Subcutaneous adipose tissue (tissue), 4 donors: Measurements from ENCODE around the gene GHRH. TPM values are rescaled to one million over a fixed set of nuclear protein-coding genes. Genes with fewer than 3 reads are reported as not detected.

Experiments
- total RNA-seq, 4 donors: library from RNA; depleted of rRNA; stranded (reverse); fragments of >200 nt; gene quantifications; one replicate each; pipeline ENCODE4 v1.1.0, GENCODE V29; 2016
- TF ChIP-seq, protein P1 (sequence below): fragments of 450-650 bp; IDR thresholded peaks from one replicate; pipeline ENCODE4 v1.5.1; 2016; ENCODE audit warnings: low read depth, mild to moderate bottlenecking, control low read depth, antibody characterized with exemption, moderate library complexity

The GHRH gene
- total RNA-seq, 4 donors from 2014 or later = not detected

DNA sequence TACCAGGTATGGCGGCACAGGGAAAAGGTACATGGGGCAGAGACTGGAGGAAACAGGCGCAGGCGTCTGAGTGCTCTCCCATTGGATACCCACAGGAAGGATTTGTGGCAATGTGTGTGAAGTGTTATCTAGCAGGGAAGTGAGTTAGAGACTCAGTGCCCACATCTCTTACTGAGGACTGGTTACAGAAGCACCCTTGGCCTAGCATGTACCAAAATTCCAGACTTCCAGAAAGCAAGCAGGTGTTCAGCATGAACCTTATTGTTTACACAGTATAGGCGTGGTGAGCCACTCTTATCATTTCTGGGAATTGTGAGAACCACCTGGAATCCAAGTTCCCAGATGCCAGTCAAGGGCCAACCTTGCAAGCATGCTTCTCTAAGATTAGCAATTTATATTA is 42.0 kb upstream of the GHRH start:
- TF ChIP-seq, protein P1, sequence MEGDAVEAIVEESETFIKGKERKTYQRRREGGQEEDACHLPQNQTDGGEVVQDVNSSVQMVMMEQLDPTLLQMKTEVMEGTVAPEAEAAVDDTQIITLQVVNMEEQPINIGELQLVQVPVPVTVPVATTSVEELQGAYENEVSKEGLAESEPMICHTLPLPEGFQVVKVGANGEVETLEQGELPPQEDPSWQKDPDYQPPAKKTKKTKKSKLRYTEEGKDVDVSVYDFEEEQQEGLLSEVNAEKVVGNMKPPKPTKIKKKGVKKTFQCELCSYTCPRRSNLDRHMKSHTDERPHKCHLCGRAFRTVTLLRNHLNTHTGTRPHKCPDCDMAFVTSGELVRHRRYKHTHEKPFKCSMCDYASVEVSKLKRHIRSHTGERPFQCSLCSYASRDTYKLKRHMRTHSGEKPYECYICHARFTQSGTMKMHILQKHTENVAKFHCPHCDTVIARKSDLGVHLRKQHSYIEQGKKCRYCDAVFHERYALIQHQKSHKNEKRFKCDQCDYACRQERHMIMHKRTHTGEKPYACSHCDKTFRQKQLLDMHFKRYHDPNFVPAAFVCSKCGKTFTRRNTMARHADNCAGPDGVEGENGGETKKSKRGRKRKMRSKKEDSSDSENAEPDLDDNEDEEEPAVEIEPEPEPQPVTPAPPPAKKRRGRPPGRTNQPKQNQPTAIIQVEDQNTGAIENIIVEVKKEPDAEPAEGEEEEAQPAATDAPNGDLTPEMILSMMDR = no peak

GRCh38 chr20:37302981-37303380 is 41.4 kb upstream of the GHRH start:
- TF ChIP-seq, protein P1 = no peak

DNA sequence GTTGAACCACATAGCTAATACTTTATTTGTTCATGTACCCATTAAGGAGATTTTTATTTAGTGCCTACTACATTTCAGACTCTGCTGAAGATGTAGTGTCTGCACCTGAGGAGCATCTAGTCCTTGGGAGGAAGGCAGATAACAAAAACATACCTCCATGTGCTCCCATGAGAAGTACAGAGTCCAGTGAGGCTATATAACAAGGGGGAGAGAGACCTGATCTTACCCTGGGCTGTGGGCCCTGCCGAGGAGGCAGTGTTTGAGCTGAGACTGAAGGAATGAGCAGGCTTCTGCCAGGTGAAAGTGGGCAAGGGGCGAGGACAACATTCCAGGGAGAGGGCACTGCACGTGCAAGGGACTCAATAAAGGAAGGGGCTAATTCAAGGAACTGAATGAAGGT is 39.9 kb upstream of the GHRH start:
- TF ChIP-seq, protein P1 = no peak

DNA sequence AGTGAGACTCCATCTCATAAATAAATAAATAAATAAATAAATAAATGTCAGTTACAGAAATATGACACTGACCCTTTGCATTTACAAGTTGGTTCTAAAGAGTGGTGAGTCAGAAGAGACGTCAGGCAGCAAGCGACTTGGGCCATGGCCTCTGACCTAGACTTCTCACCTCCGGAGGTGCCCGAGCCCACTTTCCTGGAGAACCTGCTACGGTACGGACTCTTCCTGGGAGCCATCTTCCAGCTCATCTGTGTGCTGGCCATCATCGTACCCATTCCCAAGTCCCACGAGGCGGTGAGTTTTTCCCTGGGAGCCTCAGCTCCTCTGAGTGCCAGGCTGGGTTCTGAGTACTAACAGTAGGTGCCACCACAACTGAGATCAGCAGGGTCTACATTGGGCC is 39.5 kb upstream of the GHRH start:
- TF ChIP-seq, protein P1 = no peak

DNA sequence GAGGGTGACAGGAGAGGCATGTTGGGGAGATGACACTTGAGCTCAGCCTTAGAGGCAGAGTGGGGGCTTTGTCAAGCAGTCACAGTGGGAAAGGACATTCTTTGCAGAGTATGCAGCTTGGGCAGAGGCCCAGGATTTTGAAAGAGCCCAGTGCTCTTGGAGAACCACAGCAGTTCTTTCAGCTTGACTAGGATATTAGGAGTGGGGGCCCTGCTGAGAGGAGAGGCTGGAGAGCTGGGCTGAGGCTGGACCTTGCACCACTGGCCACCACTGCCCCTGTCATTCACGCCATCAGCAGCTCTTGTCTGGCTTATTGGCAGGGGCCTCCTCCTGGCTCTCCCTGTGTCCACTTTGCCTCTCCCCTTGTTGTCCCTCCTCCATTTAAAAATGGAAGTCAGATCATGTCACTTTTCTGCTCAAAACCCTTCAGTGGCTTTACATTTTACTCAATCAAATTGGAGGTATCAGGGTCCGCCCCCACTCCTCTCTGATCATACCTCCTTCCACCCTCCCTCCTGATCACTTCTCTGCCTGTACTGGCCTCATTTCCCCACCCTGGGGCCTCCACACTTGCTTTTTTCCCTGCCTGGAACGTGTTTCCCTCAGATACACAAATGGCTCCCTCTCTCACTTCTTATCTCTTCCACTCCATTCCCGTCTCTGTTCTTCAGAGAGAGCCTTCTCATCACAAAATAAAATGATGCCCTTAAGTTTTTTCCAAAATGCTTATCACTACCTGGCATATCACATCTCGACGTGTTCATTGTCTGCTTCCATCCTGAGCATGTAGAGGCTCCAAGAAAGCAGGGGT is 38.3 kb upstream of the GHRH start:
- TF ChIP-seq, protein P1 = no peak

GRCh38 chr20:37298190-37298939 is 36.8 kb upstream of the GHRH start:
- TF ChIP-seq, protein P1 = no peak

DNA sequence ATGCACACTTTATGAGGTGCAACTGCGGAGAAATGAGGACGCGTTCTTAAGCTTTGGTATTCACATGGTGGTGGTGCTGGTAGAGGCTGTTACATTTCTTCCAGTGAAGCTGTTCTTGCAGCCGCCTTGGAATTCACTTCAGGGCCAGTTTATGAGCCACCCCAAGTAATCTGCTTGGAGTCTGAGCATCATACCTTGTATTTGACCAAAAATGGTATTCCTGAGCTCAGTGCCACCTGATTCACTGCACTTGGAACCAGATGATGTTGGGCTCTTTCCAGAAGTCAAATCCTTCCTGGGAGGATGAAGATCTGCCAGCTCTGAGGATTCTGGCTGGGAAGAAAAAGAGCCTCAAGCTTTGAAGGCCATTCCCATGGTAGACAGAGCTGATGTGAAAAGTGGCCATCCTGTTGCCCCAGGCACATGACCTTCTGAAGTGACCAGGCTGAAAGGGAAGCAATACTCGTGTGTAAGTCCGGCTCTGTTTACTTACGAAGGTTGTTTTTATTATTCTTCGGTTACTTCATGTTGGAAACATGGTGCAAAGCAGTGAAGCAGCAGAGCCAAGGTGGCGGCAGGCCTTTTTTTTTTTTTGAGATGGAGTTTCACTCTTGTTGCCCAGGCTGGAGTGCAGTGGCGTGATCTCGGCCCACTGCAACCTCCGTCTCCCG is 35.6 kb upstream of the GHRH start:
- TF ChIP-seq, protein P1 = no peak
